ENCODE data around the gene SSR4.

DNA sequence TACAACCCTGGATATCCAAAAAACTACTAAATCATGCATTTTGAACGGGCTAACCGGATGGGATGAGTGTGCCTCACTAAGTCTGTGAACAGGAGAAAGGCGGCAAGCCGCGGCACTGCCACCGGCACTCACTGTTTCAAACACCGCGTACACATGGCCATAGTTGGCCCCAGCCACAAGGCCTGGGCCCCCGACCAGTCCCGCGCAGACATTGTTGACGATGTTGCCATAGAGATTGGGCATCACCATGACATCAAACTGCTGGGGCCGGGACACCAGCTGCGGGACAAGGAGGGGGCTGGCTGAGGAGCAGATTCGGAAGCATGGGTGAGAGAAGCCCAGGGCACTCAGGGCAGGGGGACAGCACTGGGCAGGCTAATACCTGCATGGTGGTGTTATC lies 7.8 kb upstream of the SSR4 start:
- TF ChIP-seq SIN3A (IDR thresholded peaks at IDR 0.05; ENCODE audit: borderline replicate concordance, low read depth, low read length) (no peak), ATF1 (CRISPR knock-in tag; IDR thresholded peaks at IDR 0.05) (no peak), CTCF (CRISPR knock-in tag; IDR thresholded peaks at IDR 0.05) (no peak), GTF3A (CRISPR knock-in tag; conservative IDR thresholded peaks at IDR 0.05) (no peak), EZH2 (conservative IDR thresholded peaks at IDR 0.05; ENCODE audit: low read depth, low read length) (no peak), ZSCAN29 (CRISPR knock-in tag; conservative IDR thresholded peaks at IDR 0.05) (no peak), FOXA1 (IDR thresholded peaks at IDR 0.05) (no peak), FOXA1 (CRISPR knock-in tag; IDR thresholded peaks at IDR 0.05) (no peak), MEIS1 (CRISPR knock-in tag; IDR thresholded peaks at IDR 0.05; ENCODE audit: borderline replicate concordance) (no peak), NBN (conservative IDR thresholded peaks at IDR 0.05) (no peak)
